Stimulated activated naive CD8-positive, alpha-beta T cell treated with anti-CD3 and anti-CD28 coated beads, Interleukin-15, Interleukin-2, amounts not matched to agents 100 U/mL and 50 U/mL, for 24 hours (primary cell): ENCODE results near the gene PALD1.

Source experiments
- ATAC-seq: fragments of 150-1000 bp; cut with Tn5 transposase; one replicate; pipeline ENCODE4 v1.10.0; 2021
- DNase-seq: peaks from one replicate; pipeline ENCODE4 v3.0.0; 2021

PALD1 gene

GRCh38 chr10:70478191-70479164 is at the start of gene PALD1:
TSS of gene PALD1 (plus strand) at chr10:70478767. CDS start at chr10:70525952, 47,185 bp downstream.
- ATAC-seq (peak; percentile 41), DNase-seq (peak; percentile 72)

- ATAC-seq (no peak), DNase-seq (no peak)
Observed at GRCh38 chr10:70430493-70431445, 47.8 kb upstream of the PALD1 start.

- no peak for DNase-seq
- no peak for ATAC-seq
Observed at GRCh38 chr10:70432101-70432500, 46.5 kb upstream of the PALD1 start.

DNA sequence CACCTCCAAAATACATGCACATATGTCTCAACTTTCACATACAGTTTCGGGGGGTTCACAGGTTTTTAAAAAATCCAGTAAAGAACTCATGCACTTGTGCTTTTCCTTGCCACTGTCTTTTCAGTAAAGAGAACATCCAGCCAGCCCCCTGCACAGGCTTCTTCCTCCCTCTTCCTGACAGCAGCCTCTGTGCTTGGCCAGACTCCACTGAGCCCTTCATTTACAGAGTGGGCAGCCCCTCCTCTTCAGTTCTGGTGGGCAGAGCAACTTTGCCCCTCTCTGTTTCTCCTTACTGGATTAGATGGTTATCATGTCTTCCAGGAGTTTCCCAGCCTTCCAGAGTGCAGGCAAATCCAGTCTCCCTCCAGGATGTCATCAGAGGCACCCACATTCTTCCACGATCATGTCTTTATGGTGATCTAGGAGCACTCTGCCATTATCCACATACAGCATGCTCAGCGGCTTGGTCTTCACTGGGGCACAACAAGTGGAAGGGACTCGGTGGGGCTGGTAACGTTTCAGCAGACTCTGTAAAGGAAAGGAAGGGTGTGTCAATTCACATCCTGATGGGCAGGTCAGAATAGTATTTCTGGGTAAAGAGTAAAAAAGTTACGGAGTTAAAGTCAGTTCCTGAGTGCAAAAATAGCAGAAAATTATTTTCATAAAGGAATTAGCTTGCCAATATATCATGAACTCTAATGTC is 45.9 kb upstream of the PALD1 start:
- DNase-seq = no peak
- no peak for ATAC-seq

- ATAC-seq (no peak), DNase-seq (no peak)
Observed at GRCh38 chr10:70433581-70434280, 44.8 kb upstream of the PALD1 start.

DNA sequence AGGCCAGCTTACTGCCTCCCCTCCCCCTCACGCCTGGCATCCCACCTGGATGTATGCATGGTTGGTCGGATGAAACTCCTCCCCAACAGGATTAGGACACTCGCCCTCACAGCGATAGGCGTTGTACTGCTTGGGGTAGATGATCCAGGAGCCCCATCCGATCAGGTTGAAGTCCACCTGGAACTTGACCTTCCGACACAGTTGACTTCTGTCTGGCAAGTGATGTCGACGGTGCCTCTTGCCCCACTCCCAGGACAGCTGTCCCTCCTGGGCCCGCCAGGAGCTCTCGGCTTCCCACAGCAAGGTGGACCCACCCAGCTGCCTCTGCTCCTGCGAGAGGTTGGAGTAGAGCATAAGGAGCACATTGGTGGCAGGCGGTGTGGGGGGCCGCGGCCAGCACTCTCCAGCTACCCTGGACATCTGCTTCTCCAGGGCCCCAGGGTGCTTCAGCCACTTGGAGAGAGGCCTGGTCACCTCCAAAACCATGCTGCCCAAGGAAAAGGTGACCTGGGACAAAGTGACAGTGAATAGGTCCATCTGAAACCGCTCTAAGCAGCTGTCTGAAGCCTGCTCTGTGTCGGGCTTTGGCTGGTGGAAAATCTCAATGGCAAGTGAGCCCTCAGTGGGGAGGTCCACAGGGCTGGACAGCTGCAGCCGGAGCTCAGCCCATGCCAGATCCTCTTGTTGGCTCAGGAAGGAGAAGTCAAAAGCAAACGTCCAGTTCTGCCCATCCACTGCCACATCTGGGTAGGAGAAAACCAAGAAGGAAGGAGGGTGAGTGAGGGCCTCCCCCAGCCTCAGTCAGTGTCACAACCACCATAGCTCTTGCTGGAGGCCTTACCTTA is 43.1 kb upstream of the PALD1 start:
- DNase-seq (no peak), ATAC-seq (no peak)

- no peak for ATAC-seq
- DNase-seq = no peak
Observed at GRCh38 chr10:70437721-70438120, 40.8 kb upstream of the PALD1 start.

- peak; percentile 14 for DNase-seq
- ATAC-seq = no peak
Observed at GRCh38 chr10:70440296-70441160, 38.0 kb upstream of the PALD1 start.

DNA sequence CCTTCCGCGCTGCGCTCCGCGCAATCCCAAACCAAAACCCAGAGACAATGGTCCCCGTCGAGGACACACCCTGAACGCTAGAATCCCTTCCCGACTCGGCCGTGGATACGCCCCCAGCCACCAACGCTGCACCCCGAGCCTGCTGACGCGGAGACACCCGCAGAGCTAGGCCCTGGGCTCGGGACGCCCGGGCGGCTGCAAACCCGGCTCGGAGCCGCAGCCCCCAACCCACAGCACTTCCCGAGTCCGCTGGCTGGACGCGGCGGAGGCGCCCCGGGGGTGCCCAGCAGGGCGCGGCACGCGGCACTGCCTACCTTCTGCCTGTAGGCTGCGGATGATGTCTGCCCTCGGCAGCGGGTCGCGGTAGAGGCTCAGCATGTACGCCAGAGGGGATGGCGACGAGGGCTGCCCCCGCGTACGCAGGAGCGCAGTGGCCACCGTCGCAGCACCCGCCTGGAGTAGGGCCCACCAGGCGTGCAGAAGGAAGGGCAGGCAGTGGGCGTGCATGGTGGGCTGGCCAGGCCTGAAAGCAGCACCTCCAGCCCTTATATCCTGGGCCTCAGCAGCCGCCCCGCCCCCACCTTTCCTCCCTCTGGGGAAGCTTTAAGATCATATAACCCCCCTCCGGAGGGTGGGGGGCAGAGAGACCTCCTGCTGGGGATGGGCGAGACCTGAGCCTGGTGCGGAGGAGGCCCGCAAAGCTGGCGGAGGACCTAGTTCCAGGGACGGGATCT is 37.2 kb upstream of the PALD1 start, which contains the start of gene NODAL:
TSS of gene NODAL (minus strand) at position 521 of the 734 bp plus-strand sequence. CDS start at position 507, 14 bp downstream.
- peak; percentile 45 for ATAC-seq

DNA sequence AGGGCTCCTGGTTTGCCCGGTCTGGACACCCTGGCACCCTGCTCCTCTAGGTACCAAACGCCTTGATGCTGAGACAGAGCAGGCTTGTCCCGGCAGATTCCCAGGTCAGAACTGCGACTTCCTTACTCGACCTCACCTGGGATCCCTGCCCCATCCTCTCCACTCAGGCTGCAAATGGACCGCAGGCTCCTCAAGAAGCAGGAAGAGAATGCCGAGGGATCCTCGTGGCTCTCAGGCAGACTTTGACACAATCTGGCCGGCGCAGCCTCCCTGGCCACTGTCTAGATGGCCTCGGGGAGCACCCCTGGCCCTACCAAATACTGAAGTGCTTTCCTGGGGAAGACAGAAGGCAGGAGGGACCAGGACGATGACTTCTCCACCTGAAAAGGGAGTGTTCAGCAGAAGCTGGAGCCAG is 36.7 kb upstream of the PALD1 start:
- no peak for DNase-seq
- no peak for ATAC-seq

More for the DNA sequence above, 37.2 kb upstream of the PALD1 start, which contains the start of gene NODAL:
- DNase-seq = no peak

DNA sequence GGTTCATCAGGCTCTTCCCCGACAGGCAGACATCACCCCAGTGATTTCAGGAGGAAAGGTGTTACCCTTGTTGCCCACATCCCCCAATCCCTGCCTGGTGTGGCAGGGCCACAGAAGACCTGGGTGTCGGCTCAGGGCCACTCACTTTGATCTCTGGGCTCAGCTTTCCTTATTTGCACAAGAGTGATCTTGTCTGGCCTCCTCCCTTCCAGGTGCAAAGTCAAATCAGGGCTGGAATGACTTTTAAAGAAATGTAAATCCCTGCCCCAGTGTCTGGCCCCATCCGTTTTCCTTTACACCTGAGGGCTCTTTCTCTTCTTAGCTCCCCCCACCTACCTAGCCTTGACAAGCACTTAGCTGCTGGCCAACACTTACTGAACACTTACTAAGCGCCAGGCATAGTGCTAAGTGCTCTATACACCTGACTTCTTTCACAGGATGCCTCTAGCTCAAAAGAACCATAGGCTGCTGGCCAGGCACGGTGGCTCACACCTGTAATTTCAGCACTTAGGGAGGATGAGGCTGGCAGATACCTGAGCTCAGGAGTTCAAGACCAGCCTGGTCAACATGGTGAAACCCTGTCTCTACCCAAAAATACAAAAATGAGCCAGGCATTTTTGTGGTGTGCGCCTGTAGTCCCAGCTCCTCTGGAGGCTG is 36.1 kb upstream of the PALD1 start:
- ATAC-seq (no peak), DNase-seq (no peak)

- ATAC-seq (no peak), DNase-seq (no peak)
Observed at GRCh38 chr10:70444744-70445143, 33.8 kb upstream of the PALD1 start.

DNA sequence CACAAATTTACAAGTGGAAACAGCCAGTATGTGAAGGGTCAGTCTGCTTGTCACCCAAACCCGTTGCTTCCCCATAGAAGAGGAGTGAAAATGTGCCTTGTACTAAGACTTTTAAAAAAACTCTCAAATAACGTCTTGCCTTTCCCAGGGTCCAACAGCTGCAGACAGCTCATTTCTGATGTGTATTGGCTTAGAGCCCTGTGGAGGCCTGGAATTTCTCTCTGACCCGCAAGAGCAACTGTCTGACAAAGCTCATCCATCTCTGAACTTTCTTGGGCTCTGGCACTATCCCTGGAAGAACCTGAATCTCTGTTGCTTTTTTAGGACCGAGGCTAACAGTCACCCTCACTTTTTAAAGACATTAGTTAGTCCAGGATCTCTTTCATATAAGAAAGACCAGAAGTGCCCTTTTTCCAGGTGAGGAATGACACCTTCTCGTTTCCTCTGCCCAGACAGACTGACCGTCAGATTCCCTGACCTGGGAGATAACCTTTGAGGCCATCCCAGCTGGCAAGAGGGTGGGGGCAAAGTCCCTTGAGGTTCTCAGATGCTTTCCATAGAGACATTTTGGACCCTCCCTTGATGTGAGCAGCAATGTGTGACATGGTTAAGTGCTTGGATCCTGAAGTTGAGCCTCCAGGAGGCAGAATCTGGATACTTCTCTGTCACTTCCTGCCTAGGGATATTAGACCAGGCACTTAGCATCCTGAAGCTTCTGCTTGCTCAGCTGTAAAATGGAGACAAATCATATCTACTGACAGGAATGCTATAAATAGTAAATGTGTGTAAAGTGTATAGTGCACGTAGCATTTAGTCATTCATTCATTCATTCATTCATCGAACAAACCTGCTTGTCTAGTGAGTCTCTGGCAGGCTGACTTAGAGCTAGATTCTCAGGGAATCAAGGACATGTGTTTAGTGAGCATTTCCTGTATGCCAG is 32.6 kb upstream of the PALD1 start:
- ATAC-seq = no peak
- no peak for DNase-seq

- ATAC-seq = no peak
Observed at GRCh38 chr10:70448236-70448635, 30.3 kb upstream of the PALD1 start.

DNA sequence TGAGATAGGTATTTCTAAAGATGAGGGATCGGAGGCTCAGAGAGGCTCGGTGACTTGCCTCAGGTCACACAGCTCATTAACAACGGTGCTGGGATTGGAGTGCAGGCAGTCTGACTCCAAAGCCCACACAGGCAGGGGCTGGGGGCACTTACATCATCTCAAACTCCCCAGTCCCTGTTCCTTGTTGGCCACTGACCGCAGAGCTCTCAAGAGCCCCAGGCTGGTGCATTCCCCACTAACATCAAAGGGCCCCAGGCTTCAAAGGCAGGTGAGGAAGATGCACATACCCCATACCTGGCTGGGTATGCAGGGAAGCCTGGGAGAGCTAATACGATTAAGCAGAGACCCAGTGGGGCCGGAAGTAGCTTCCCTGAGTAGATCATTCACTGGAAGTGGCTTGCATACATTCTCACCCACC is 23.3 kb upstream of the PALD1 start:
- no peak for ATAC-seq
- no peak for DNase-seq

More at GRCh38 chr10:70448236-70448635, 30.3 kb upstream of the PALD1 start:
- no peak for DNase-seq

DNA sequence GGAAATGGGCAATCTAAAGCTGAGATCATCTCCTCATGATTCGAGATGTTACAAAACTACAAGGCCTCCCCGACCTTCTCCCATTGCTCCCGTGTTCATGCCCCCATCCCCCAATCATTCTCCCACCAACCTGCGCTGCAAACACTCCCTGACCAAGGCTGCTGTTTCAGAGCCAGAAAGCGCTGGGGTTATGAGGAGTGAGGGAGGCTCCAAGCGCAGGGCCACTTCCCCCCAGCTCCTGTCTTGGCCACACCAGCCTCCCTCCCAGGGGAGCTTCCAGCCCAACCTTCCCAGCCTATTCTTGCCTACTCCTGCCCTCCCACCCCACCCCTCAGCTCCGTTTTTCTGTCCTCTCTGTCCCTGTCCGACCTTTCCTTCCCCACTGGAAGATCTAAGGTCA is 22.4 kb upstream of the PALD1 start:
- ATAC-seq (no peak), DNase-seq (no peak)
